ENCODE measurements around the gene OR6C76.

OR6C76 gene

GRCh38 chr12:55446326-55446725, 20.3 kb downstream of the OR6C76 start:
- CTCF ChIA-PET = interaction anchor here (1.1 kb wide), 1 partner anchor 211 kb away, joined by 3 read pairs; no protein-coding TSS in a partner anchor
- TF ChIP-seq ZNF670 (tag by site-specific recombination; IDR thresholded peaks at IDR 0.05; ENCODE audit: low read depth) (no peak), CTCF (tag by site-specific recombination; IDR thresholded peaks at IDR 0.05) (no peak), KLF7 (tag by site-specific recombination; IDR thresholded peaks at IDR 0.05; ENCODE audit: borderline replicate concordance) (no peak), ZNF132 (tag by site-specific recombination; IDR thresholded peaks at IDR 0.05; ENCODE audit: borderline replicate concordance) (no peak), ZNF175 (tag by site-specific recombination; IDR thresholded peaks at IDR 0.05) (no peak), ZNF423 (tag by site-specific recombination; IDR thresholded peaks at IDR 0.05) (no peak), ZNF621 (tag by site-specific recombination; IDR thresholded peaks at IDR 0.05) (no peak), ZNF791 (tag by site-specific recombination; IDR thresholded peaks at IDR 0.05) (no peak), ZNF391 (tag by site-specific recombination; IDR thresholded peaks at IDR 0.05; ENCODE audit: borderline replicate concordance, low read depth) (no peak), BCL11A (tag by site-specific recombination; IDR thresholded peaks at IDR 0.05; ENCODE audit: low read depth) (no peak), ZNF596 (tag by site-specific recombination; IDR thresholded peaks at IDR 0.05) (no peak), MEIS1 (CRISPR knock-in tag; IDR thresholded peaks at IDR 0.05; ENCODE audit: borderline replicate concordance) (no peak), ZNF501 (tag by site-specific recombination; IDR thresholded peaks at IDR 0.05) (no peak)
- TF ChIP-seq, protein P1, sequence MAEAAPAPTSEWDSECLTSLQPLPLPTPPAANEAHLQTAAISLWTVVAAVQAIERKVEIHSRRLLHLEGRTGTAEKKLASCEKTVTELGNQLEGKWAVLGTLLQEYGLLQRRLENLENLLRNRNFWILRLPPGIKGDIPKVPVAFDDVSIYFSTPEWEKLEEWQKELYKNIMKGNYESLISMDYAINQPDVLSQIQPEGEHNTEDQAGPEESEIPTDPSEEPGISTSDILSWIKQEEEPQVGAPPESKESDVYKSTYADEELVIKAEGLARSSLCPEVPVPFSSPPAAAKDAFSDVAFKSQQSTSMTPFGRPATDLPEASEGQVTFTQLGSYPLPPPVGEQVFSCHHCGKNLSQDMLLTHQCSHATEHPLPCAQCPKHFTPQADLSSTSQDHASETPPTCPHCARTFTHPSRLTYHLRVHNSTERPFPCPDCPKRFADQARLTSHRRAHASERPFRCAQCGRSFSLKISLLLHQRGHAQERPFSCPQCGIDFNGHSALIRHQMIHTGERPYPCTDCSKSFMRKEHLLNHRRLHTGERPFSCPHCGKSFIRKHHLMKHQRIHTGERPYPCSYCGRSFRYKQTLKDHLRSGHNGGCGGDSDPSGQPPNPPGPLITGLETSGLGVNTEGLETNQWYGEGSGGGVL (tag by site-specific recombination; IDR thresholded peaks at IDR 0.05) = no peak
- TF ChIP-seq, protein P2, sequence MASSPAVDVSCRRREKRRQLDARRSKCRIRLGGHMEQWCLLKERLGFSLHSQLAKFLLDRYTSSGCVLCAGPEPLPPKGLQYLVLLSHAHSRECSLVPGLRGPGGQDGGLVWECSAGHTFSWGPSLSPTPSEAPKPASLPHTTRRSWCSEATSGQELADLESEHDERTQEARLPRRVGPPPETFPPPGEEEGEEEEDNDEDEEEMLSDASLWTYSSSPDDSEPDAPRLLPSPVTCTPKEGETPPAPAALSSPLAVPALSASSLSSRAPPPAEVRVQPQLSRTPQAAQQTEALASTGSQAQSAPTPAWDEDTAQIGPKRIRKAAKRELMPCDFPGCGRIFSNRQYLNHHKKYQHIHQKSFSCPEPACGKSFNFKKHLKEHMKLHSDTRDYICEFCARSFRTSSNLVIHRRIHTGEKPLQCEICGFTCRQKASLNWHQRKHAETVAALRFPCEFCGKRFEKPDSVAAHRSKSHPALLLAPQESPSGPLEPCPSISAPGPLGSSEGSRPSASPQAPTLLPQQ (tag by site-specific recombination; IDR thresholded peaks at IDR 0.05) = no peak
- TF ChIP-seq, protein P3, sequence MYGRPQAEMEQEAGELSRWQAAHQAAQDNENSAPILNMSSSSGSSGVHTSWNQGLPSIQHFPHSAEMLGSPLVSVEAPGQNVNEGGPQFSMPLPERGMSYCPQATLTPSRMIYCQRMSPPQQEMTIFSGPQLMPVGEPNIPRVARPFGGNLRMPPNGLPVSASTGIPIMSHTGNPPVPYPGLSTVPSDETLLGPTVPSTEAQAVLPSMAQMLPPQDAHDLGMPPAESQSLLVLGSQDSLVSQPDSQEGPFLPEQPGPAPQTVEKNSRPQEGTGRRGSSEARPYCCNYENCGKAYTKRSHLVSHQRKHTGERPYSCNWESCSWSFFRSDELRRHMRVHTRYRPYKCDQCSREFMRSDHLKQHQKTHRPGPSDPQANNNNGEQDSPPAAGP (tag by site-specific recombination; IDR thresholded peaks at IDR 0.05) = no peak
- TF ChIP-seq, protein P4, sequence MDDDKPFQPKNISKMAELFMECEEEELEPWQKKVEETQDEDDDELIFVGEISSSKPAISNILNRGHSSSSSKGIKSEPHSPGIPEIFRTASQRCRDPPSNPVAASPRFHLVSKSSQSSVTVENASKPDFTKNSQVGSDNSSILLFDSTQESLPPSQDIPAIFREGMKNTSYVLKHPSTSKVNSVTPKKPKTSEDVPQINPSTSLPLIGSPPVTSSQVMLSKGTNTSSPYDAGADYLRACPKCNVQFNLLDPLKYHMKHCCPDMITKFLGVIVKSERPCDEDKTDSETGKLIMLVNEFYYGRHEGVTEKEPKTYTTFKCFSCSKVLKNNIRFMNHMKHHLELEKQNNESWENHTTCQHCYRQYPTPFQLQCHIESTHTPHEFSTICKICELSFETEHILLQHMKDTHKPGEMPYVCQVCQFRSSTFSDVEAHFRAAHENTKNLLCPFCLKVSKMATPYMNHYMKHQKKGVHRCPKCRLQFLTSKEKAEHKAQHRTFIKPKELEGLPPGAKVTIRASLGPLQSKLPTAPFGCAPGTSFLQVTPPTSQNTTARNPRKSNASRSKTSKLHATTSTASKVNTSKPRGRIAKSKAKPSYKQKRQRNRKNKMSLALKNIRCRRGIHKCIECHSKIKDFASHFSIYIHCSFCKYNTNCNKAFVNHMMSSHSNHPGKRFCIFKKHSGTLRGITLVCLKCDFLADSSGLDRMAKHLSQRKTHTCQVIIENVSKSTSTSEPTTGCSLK (tag by site-specific recombination; IDR thresholded peaks at IDR 0.05) = no peak
- Histone ChIP-seq H3K27ac (ENCODE audit: extremely low read depth, low read depth, low read length) (no peak overlapping the region), H3K36me3 (ENCODE audit: control insufficient read depth in 2 of 2, insufficient read depth in 1 of 2, low read length in 2 of 2) (no peaks in the 10 kb centered on the region), H3K9me3 (ENCODE audit: control insufficient read depth, insufficient read depth, low read depth, low read length) (no peaks in the 10 kb centered on the region), H3K4me3 (ENCODE audit: low read depth, low read length) (no peak overlapping the region), H3K4me1 (ENCODE audit: control insufficient read depth, insufficient read depth, low read length) (no peaks in the 10 kb centered on the region)
- POLR2A ChIA-PET = no interaction called here

DNA sequence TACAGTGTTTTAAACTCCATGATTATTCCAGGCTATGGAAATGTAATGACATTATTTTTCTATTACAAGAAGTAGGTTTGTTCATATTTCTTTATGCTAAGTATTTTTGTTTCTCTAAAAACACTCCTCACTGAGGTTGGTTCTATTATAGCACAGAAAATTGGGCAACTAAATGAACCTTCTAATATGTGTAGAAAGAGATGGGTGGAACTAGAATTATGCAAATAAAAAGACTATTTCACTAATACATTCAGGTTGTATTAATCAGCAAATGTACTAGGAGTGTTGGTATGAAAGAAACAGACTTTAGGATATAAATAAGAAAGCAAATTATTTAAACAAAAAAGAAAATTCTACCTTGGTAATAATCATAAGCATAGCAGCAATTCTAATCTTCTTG, 22.8 kb downstream of the OR6C76 start:
- Histone ChIP-seq H3K36me3 (ENCODE audit: control insufficient read depth in 2 of 2, insufficient read depth in 1 of 2, low read length in 2 of 2) (no peaks in the 10 kb centered on the region), H3K9me3 (ENCODE audit: control insufficient read depth, insufficient read depth, low read depth, low read length) (no peaks in the 10 kb centered on the region), H3K4me1 (ENCODE audit: control insufficient read depth, insufficient read depth, low read length) (no peaks in the 10 kb centered on the region), H3K27ac (ENCODE audit: extremely low read depth, low read depth, low read length) (no peak overlapping the region), H3K4me3 (ENCODE audit: low read depth, low read length) (no peak overlapping the region)
- ChIA-PET CTCF (no interaction called here), POLR2A (no interaction called here)
- TF ChIP-seq, protein P5, sequence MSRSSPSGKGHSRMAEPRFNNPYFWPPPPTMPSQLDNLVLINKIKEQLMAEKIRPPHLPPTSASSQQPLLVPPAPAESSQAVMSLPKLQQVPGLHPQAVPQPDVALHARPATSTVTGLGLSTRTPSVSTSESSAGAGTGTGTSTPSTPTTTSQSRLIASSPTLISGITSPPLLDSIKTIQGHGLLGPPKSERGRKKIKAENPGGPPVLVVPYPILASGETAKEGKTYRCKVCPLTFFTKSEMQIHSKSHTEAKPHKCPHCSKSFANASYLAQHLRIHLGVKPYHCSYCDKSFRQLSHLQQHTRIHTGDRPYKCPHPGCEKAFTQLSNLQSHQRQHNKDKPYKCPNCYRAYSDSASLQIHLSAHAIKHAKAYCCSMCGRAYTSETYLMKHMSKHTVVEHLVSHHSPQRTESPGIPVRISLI (tag by site-specific recombination; IDR thresholded peaks at IDR 0.05) = no peak
- TF ChIP-seq, protein P4 (tag by site-specific recombination; IDR thresholded peaks at IDR 0.05) = no peak
- TF ChIP-seq ZNF114 (tag by site-specific recombination; IDR thresholded peaks at IDR 0.05) = no peak
